ENCODE data around the gene SART1.

The SART1 gene

DNA sequence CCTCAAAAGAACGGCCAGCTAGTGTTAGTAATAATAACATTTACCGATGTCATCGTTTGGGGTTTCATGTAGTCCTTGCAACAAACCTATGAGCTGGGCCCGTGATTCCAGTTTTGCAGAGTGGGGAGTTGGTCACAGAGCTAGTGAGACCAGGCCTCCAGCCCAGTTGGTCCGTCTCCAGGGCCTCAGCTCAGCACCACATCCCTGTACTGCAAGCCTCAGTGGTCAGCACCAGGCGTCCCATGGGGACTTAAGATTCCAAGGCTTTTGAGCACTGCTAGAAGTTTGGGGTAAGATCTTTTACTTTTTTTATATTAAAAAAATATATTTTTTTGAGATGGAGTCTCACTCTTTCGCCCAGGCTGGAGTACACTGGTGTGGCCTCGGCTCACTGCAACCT is 17.3 kb upstream of the SART1 start:
- in situ Hi-C loops (cut with MboI; ENCODE audit: low sequenced_read_pairs, unreplicated experiment) = no loop called here
- TF ChIP-seq, protein P1, sequence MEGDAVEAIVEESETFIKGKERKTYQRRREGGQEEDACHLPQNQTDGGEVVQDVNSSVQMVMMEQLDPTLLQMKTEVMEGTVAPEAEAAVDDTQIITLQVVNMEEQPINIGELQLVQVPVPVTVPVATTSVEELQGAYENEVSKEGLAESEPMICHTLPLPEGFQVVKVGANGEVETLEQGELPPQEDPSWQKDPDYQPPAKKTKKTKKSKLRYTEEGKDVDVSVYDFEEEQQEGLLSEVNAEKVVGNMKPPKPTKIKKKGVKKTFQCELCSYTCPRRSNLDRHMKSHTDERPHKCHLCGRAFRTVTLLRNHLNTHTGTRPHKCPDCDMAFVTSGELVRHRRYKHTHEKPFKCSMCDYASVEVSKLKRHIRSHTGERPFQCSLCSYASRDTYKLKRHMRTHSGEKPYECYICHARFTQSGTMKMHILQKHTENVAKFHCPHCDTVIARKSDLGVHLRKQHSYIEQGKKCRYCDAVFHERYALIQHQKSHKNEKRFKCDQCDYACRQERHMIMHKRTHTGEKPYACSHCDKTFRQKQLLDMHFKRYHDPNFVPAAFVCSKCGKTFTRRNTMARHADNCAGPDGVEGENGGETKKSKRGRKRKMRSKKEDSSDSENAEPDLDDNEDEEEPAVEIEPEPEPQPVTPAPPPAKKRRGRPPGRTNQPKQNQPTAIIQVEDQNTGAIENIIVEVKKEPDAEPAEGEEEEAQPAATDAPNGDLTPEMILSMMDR (IDR thresholded peaks at IDR 0.05; ENCODE audit: borderline replicate concordance, control extremely low read depth, extremely low read depth, insufficient read depth, missing control alignments) = no peak
- no peak for DNase-seq (ENCODE audit: low spot score)

DNA sequence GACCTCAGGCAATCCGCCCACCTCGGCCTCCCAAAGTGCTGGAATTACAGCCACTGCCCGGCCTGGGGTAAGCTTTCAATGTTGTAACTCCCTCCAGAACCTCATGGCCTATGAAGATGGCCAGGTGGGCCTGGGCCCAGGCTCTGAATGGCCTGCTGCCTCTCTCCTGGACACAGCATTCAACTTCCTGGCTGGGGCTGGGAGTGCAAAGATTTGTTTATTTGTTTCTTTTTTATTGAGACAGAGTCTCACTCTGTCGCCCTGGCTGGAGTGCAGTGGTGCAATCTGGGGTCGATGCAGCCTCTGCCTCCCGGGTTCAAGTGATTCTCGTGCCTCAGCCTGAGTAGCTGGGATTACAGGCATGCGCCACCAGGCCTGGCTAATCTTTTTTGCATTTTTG is 16.8 kb upstream of the SART1 start:
- in situ Hi-C loops (cut with MboI; ENCODE audit: low sequenced_read_pairs, unreplicated experiment) = no loop called here
- TF ChIP-seq, protein P1 (IDR thresholded peaks at IDR 0.05; ENCODE audit: borderline replicate concordance, control extremely low read depth, extremely low read depth, insufficient read depth, missing control alignments) = no peak
- DNase-seq (ENCODE audit: low spot score) = no peak

DNA sequence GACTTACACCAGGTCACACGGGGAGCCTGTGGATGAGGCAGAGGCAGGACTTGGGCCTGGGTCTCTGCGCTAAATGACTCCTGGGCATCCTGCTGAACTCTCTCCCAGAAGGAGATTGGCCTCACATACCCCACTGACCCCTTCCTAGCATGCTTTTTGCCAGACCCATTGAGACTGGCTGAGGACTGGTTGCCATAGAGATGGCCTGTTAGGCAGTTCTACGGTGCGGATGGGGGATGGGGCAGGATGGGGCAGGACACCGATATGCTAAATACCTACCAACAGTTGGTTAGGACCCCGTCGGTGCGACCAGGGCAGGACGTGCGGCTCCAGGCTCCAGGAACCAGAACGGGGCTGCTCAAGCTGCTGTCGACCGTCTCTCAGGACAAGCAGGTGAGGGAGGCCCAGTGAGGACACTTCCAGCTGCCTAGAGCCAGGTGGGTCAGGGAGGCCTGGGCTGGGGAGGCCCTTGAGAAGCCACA is 16.1 kb upstream of the SART1 start, which contains the start of gene TSGA10IP:
Gene TSGA10IP, plus strand, starts transcription at position 51 of the 482 bp plus-strand sequence. Its CDS starts 196 bp downstream, at position 247.
- no peak for DNase-seq (ENCODE audit: low spot score)
- TF ChIP-seq, protein P1 (IDR thresholded peaks at IDR 0.05; ENCODE audit: borderline replicate concordance, control extremely low read depth, extremely low read depth, insufficient read depth, missing control alignments) = no peak
- in situ Hi-C loops (cut with MboI; ENCODE audit: low sequenced_read_pairs, unreplicated experiment) = no loop called here

DNA sequence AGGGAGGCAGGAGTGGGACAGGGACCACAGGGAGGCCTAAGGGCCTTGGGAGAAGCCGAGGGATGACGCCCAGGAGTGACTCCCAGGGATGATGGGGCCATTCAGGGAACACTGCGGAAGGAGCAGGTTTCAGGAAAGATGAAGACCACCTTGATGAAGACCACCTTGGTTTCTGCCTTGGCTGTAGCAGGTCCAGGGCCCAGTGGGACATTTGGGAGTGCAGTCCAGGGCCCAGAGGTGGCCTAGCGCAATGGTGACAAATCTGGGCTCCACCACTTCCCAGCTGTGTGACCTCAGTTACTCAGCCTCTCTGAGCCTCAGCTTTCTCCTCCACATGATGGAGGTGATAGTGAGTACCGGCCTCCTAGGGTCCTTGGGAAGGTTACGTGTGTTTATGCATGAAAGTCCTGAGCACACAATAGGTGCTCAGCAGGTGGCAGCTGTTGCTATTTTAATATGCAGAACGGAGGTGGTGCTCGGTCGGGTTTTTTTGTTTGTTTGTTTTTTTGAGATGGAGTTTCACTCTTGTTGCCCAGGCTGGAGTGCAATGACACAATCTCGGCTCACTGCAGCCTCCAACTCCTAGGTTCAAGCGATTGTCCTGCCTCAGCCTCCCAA is 15.5 kb upstream of the SART1 start:
- DNase-seq (ENCODE audit: low spot score) = no peak
- in situ Hi-C loops (cut with MboI; ENCODE audit: low sequenced_read_pairs, unreplicated experiment) = no loop called here
- TF ChIP-seq, protein P1 (IDR thresholded peaks at IDR 0.05; ENCODE audit: borderline replicate concordance, control extremely low read depth, extremely low read depth, insufficient read depth, missing control alignments) = no peak

DNA sequence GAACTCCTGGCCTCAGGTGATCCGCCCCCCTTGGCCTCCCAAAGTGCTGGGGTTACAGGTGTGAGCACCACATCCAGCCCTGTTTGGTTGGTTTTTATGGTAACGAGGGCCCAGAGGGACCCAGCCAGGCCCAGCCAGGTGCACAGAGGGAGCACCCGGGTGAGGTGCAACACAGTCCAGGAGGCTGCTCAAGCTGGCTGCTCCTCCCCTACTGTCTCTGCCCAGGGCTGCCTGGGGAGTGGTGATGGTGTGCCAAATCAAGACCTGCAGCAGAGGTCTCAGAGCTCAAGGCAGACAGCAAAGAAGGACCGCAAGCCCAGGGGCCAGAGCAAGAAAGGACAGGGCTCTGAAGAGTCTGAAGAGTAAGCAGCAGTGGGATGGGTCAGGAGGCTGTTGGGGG is 14.9 kb upstream of the SART1 start:
- in situ Hi-C loops (cut with MboI; ENCODE audit: low sequenced_read_pairs, unreplicated experiment) = no loop called here
- TF ChIP-seq, protein P1 (IDR thresholded peaks at IDR 0.05; ENCODE audit: borderline replicate concordance, control extremely low read depth, extremely low read depth, insufficient read depth, missing control alignments) = no peak
- DNase-seq (ENCODE audit: low spot score) = no peak

DNA sequence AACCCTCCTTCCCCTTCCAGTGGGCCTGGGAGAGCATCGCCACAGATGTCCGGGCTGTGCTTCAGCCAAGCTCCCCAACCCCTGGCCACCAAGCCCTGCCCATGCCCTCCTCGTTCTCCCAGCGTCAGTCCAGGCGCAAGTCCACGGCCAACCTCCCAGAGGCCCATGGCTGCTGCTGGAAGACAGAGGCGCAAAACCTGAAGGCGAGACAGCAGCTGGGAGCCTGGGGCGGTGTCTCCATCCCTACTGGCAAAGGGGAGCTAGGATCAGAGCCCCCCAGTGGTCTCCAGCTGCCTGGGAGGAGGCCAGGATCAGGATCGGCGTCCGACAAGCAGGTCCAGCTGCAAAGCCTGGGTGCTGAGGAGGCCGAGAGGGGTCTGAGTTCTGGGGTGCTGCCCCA is 14.4 kb upstream of the SART1 start:
- DNase-seq (ENCODE audit: low spot score) = no peak
- in situ Hi-C loops (cut with MboI; ENCODE audit: low sequenced_read_pairs, unreplicated experiment) = no loop called here
- TF ChIP-seq, protein P1 (IDR thresholded peaks at IDR 0.05; ENCODE audit: borderline replicate concordance, control extremely low read depth, extremely low read depth, insufficient read depth, missing control alignments) = no peak
